ENCODE results near the gene ATP4B.

Gene ATP4B

DNA sequence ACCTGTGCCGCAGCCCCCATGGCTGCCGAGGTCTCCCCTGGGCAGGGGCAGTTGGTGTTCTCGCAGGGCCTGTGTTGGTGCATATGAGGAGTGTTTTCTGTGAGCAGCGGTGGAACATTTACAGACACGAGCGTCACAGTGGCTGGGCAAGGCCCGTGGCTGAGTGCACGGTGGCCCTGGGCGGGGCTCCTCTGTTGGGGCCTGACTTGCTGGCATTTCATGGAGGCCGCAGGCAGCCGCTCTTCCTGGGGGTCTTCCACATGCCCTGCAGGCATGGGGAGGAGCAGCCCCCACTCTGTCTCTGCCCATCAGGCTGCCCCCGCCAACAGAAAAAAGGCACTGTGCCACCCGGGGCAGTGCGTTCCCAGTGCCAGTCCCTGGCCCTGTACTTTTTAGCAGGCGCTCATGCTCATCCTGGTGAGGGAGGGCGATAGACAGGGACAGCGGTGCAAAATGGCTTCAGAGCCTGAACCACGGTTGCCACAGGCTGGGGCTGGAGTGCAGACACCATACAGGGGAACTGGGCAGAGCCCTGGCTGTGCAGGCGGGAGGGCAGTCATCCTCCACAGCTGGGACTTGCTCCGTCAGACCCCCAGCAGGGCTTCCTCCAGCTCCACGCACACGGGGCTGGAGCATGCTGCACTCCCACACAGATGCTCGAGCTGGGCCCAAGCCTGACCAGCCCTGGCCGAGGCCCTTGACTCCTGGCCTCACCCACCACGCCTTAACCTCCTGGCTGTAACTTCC is 49.9 kb downstream of the ATP4B start:
- no peak for DNase-seq (ENCODE audit: low read depth)

DNA sequence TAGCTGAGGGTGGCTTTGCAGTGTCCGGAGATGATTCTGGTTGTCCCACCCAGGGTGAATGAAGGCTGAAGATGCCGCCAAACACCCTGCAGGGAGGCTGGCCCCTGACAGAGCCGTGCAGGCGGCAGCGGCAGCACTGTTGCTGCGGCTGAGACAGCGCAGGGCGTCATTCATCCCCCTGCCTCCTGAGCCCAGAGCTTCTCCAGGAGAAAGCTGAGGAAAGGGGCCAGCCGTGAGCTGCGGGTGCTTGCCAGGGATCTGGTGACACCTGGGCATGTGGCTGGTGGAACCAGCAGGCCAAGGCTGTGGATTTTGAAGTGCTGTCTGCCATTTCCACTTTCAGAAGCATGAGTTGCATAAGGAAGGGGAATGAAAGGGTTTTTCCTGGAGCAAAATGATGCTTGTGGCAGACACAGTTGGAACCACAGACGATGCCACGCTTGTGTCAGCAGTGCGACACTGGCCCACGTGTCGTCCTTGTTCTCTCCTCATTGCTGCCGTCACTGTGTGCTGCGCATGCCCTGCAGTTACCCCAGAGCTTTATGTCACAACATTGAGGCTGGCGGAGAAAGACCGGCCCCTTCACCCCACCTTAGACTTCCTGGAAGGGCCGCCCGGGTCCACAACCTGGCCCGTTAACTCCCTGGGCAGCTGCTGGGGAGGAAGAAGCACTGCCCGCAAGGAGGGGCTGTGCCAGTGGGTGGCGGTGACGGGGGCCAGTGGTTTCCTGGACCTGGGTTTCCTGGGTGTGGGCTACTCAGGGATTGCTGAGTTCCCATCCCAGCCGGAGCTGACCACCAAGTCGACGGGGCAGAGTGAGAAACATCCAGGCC is 50.7 kb downstream of the ATP4B start:
- no peak for DNase-seq (ENCODE audit: low read depth)

DNA sequence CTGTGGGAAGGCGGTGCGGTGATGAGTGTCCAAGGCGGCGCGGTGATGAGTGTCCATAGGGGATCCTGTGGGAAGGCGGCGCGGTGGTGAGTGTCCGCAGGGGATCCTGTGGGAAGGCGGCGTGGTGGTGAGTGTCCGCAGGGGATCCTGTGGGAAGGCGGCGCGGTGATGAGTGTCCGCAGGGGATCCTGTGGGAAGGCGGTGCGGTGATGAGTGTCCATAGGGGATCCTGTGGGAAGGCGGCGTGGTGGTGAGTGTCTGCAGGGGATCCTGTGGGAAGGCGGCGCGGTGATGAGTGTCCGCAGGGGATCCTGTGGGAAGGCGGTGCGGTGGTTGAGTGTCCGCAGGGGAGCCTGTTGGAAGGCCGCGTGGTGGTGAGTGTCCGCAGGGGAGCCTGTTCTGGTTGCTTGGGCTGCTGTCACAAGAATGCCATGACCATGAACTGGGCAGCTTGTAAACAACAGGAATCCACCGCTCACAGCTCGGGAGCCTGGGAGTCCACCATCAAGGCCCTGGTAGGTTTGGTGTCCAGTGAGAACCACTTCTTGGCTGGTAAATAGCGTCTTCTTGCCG is 52.0 kb downstream of the ATP4B start:
- no peak for DNase-seq (ENCODE audit: low read depth)

DNA sequence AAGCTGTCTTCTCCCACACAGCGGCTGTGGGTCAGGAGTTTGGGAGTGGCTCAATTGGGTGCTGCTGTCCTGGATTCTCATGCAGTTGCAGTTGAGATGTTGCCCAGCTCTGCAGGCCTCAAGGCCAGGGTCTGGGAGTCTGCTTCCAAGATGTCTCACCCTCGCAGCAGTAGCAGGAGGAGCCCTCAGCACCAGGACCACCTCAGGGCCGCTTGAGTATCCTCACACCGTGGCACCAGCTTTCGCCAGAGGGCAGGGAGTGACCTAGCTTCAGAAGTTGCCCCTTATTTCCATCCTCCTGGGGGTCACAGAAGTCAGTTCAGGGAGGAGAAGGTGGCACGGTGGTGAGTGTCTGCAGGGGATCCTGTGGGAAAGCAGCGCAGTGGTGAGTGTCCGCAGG is 52.5 kb downstream of the ATP4B start:
- DNase-seq (ENCODE audit: low read depth), result no peak

DNA sequence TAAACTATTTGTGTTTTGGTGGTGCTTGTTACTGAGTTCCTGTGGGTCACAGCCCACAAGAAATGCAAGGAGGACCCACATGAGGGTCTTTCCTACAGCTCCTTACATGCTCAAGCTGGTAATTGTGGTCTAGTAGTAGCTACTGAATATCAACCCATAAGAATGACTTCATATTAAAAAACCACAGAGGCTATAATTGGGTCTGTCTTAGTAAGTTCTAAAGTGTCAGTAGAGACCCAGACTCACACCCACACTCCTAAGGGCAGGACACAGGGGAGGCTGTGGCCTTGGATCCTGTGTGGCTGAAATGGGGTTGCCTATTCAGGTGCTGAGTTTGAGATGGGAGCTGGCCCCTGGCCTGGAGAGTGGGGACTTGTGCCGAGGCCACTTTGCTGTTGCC is 53.8 kb downstream of the ATP4B start:
- DNase-seq (ENCODE audit: low read depth), result no peak

DNA sequence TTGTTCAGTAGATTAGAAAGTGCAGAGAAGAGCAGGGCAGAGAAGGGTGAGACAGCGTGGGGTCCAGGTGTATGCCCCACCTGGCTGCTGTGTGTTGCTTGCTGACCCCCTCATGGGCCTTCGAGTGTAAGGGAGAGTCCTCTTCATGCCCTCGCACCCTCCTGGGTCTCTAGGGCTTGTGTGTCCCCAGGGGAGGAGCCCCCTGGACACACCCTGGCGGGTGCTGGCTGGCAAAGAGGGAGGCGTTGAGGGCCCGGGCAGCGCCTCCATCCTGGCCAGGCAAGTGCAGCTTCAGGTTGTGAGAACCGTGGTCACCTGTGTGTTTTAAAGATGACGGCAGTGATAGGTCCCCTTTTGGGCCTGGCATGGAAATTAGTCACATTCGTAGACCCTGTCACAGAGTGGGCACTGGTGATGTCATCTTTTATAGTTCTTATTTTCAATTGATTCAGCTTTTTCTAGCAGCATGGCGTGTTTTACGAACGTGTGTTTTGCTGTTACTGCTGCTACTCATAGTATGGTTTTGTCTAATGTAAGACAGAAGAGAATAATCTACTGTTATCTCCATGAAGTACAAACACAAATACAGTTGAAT is 54.8 kb downstream of the ATP4B start:
- DNase-seq (ENCODE audit: low read depth), result no peak

DNA sequence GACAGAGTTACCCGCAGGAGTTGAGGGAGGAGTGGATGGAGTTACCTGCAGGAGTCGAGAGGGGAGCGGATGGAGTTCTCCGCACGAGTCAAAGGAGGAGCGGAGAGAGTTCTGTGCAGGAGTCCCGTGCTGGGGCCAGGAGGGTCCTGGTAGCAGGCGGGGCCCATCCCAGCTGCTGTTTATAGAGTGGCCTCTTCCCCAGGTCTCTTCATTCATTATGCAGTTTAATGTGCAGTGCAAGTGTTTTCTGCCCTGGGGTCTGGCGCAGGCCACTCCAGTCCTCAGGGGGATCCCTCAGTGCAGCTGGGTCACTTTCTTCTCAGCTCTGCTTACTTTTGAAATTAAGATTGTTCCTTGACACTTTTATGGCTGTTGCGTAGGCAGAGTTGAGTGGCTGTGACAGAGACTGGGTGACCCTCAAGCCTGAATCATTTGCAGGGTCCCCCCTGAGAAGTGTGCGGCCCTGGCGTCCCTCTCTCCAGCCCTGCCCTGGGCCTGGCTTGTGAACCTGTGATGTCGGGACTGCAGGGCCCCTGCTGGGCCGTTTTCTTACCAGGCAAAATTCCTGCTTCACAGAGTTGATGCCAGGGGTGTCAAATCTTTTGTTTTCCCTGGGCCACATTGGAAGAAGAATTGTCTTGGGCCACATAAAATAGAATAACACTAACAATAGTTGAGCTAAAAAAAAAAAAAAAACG is 55.6 kb downstream of the ATP4B start:
- no peak for DNase-seq (ENCODE audit: low read depth)

DNA sequence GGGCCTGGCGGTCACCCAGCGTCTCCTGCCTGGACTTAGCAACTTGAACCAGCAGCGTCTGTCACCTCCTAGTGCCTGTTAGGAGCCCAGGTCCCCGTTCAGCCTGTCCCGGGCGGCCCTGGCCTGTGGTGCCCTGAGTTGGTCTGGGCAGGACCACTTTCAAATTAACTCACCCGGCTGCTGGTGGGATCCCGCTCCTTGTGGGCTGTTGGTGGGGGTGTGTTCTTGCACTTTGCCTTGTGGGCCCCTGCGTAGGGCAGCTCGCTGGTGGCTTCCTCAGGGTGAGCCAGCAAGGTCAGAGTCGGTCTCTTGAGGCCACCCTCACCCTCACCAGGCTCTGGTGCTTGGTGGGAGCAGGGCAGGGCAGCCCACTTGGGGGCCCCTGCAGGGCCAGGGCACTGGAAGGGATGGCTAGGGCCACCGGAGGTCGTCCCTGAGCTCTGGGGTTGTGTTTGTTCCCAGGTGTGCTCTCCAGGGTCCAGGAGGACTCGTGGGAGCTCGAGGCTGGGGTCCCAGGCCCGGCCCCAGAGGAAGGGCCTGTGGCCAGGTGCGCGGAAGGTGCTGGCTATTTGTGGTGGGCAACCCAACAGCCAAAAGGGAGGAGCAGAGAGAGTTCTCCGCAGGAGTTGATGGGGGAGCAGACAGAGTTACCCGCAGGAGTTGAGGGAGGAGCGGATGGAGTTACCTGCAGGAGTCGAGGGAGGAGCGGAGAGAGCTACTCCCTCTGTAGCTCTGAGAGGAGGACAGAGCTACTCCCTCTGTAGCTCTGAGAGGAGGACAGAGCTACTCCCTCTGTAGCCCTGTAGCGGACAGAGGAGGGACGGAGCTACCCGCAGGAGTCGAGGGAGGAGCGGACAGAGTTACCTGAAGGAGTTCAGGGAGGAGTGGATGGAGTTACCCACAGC is 56.6 kb downstream of the ATP4B start:
- no peak for DNase-seq (ENCODE audit: low read depth)

DNA sequence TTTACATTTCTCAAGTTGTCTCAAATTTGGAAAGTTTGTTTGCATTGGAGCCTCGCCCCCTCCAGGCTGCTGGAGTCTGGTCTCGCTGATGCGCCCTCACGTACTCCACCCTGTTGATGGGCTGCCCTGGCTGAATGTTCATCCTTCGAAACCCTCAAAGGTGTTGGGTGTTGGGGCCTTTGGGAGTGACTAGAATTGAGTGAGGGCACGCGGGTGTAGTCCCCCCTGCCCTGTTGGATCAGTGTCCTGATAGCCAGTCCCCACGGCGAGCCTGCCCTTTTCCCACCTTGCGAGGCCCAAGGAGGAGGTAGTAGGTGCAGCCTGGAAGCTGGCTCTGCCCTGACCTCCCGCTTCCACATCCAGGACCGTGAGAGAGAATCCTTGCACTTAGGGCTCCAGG is 58.6 kb downstream of the ATP4B start:
- no peak for DNase-seq (ENCODE audit: low read depth)

Data from GM04503 (cell line).